A549 treated with Hydrocortisone at 1 μM for 4 hours (cell line): ENCODE results near the gene PPFIA1. TPM values are rescaled to one million over a fixed set of nuclear protein-coding genes. Genes with fewer than 3 reads are reported as not detected.

Experiments
- total RNA-seq: library from RNA; stranded (reverse); fragments of 200-300 nt; extraction: Qiagen RNA extraction; gene quantifications from 5 replicates; pipeline ENCODE4 v1.2.3, GENCODE V29; 2022

Gene PPFIA1
- total RNA-seq, result 23.9 to 33.2 TPM (median 28.2 TPM) in 5 replicates

DNA sequence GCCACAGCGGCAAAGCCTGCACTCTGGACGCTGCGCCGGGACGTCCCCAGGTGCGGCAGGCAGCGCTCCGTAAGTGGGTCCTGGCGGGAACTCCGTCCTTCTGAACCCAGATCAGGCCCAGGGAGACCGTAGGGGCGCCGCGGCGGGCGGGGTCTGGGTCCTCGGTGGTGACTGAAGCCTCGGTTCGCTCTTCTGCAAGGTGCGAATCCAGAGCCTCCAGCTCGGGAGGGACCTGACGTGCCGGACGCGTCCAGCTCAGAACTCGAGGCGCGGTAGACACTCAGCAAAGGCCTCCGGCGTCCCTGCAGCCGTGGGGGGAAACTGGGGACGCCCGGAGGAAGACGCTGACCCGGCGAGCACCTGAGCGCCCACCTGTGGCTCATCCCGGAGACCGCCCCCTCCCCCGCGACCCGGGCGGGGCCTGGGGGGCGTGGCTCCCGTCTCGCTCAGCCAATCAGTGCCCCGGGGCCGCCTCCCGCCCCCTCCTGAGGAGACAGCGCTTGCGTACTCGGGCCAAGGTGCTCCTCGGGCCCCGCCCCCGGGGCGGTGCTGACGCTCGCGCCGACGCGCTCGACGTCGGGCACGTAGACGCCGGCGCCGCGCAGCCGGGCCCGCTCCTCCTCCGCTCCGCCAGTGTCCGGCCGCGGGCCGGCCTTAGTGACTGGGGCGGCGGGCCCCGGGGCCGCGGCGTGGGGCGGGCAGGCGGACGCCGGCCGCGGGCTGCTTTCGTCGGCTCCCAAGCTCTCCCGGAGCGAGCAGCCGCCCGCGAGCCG is at the start of gene PPFIA1:
PPFIA1 (plus strand) TSS at position 587 of the 773 bp plus-strand sequence. CDS start 1,483 bp downstream, outside the sequence.

DNA sequence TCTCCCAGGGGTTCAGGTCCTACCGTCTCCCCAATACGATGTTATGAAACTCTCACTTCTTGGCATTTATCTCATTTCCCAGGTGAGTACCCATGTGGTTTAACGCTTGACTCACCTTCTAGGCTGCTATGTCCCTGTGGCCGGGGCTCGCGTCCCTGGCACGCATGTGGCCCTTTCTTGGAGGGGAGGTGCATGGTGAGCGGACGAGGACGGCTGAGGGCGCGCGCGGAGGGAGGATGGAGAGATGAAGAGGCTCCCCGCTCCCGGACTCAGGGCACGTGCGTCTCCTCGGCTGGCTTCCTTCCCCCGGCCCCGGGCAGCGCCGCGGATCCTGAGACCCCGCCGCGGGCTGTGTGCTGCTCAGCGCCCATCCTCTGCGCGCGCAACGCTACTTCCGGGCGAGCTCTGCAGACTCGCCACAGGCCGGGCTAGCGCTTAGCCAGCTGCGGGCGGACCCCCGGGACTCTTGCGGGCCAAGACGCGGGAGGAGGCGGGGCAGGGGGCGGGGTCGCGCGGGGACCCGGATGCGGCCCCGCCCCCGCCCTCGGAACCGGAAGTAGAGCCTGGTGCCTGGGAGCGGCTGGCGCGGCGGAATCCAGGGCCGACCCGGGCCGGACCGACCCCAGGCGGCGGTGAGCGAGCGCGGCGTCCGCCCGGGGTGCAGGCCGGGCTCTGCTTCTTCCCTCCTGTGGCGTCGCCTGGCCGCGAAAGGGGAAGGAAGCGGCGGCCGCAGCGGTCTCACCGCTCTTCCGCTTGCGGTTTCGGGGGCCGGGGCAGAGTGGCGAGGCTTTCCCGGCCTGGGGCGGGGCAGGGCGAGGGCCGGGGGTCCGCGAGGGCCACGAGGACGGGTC is 127.7 kb downstream of the PPFIA1 start, which contains the start of gene CTTN:
CTTN (plus strand) TSS at position 547 of the 851 bp plus-strand sequence. CDS start 8,769 bp downstream, outside the sequence.

Other genes with a start within 250 kb of the PPFIA1 start
- 2.2 to 3.6 TPM (median 2.6 TPM) in 5 replicates for gene ANO1, start 192.4 kb upstream of the PPFIA1 start, total RNA-seq
- 56.7 to 72.7 TPM (median 67.5 TPM) in 5 replicates for gene FADD, start 67.4 kb upstream of the PPFIA1 start, total RNA-seq
- 205 to 247 TPM (median 211 TPM) in 5 replicates for gene CTTN, start 127.8 kb downstream of the PPFIA1 start, total RNA-seq